Bronchial epithelial cell (primary cell): ENCODE data around the gene VASN. TPM values are rescaled to one million over a fixed set of nuclear protein-coding genes. Genes with fewer than 3 reads are reported as not detected.
A peak's percentile ranks its signal among the peaks of the same experiment; 100 is the strongest.

ENCODE experiments used
- DNase-seq: peaks from one replicate; pipeline ENCODE4 v3.0.0-alpha.2; 2010; ENCODE audit warnings: low read depth
- FAIRE-seq: peaks from 2 replicates; lab custom pipeline; 2011; peaks lifted over from hg19 to GRCh38; lab: Jason Lieb, UNC
- H3K27me3 ChIP-seq: 2 replicates; pipeline ENCODE4 v1.5.1; 2011; ENCODE audit warnings: low read length; ENCODE audit not compliant: control insufficient read depth, insufficient read depth
- H3K36me3 ChIP-seq: 2 replicates; pipeline ENCODE4 v1.5.1; 2011; ENCODE audit warnings: low read length; ENCODE audit not compliant: control insufficient read depth, insufficient read depth
- H3K4me3 ChIP-seq: 2 replicates; pipeline ENCODE4 v1.5.1; 2011; ENCODE audit warnings: mild to moderate bottlenecking, low read depth, low read length, control low read depth
- CTCF ChIP-seq: IDR thresholded peaks from 2 replicates; pipeline ENCODE4 v1.5.1; 2011; ENCODE audit warnings: mild to moderate bottlenecking, moderate library complexity, low read length, control low read depth, inconsistent platforms; ENCODE audit not compliant: insufficient read depth, severe bottlenecking
- total RNA-seq: library from RNA; depleted of rRNA; stranded (reverse); fragments of >200 nt; gene quantifications from 2 replicates; pipeline ENCODE4 v1.2.1, GENCODE V29; 2014

The VASN gene
- total RNA-seq, 1 donor from 2014 or later: 6.6 TPM

GRCh38 chr16:4347010-4347409 is 24.6 kb upstream of the VASN start:
- Histone ChIP-seq H3K27me3 (no peaks in the 10 kb centered on the region), H3K36me3 (peaks cover 8% of the 10 kb centered on the region), H3K4me3 (no peak overlapping the region)
- no peak for DNase-seq
- no peak for FAIRE-seq
- TF ChIP-seq CTCF: no peak

- FAIRE-seq (no peak), DNase-seq (no peak)
- no peaks in the 10 kb centered on the region for H3K27me3 ChIP-seq
- TF ChIP-seq CTCF: no peak
- no peak overlapping the region for H3K4me3 ChIP-seq
- peaks cover 7% of the 10 kb centered on the region for H3K36me3 ChIP-seq
Observed at GRCh38 chr16:4347765-4348509, 23.7 kb upstream of the VASN start.

GRCh38 chr16:4349332-4349731 is 22.3 kb upstream of the VASN start:
- DNase-seq (no peak), FAIRE-seq (no peak)
- H3K4me3 ChIP-seq: no peak overlapping the region
- no peaks in the 10 kb centered on the region for H3K27me3 ChIP-seq
- peaks cover 2% of the 10 kb centered on the region for H3K36me3 ChIP-seq
- TF ChIP-seq CTCF: no peak

GRCh38 chr16:4350365-4350786 is 21.3 kb upstream of the VASN start:
- Histone ChIP-seq H3K27me3 (no peaks in the 10 kb centered on the region), H3K4me3 (peak overlapping the region; percentile 65), H3K36me3 (peaks cover 4% of the 10 kb centered on the region)
- DNase-seq: no peak
- TF ChIP-seq CTCF: no peak
- no peak for FAIRE-seq

- peaks cover 4% of the 10 kb centered on the region for H3K36me3 ChIP-seq
- TF ChIP-seq CTCF: peak; percentile 2
- H3K27me3 ChIP-seq: no peaks in the 10 kb centered on the region
- FAIRE-seq (no peak), DNase-seq (peak; percentile 81)
- peak within 1 kb of the TSS; percentile 65 for H3K4me3 ChIP-seq
Observed at GRCh38 chr16:4350787-4351659, 20.6 kb upstream of the VASN start, which contains the start of gene PAM16. Gene PAM16 (minus strand): TSS chr16:4351321. CDS start chr16:4351234, 87 bp downstream.
